NB4 (cell line): Measurements from ENCODE around the gene SSPN.

ENCODE experiments used
- POLR2A ChIP-seq: IDR thresholded peaks from 2 replicates; pipeline ENCODE4 v1.6.1; 2011; ENCODE audit warnings: mild to moderate bottlenecking; ENCODE audit not compliant: insufficient read length; ENCODE audit errors: extremely low read depth
- TF ChIP-seq, protein P1 (sequence below): IDR thresholded peaks from one replicate; pipeline ENCODE4 v1.5.1; 2012; ENCODE audit warnings: low read depth, low read length
- TF ChIP-seq, protein P2 (sequence below): IDR thresholded peaks from 2 replicates; pipeline ENCODE4 v1.6.1; 2011; ENCODE audit warnings: low read depth, low read length

DNA sequence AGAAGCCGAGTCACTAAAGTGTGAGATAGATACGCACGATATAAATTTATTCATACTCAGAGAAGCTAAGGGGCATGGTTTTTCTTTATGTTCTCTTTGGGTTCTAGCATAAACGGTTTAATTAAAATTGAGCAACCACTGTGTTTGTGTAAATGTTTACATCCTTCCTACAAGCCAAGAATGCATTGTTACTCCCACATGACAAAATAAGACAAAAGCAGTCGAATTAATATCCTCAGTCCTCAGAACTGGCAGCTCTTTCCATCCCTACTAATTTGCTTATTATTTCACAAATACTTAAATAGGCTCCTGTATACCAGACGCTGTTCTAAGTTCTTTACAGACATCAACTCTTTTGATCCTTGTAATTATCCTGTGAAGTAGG, 32.0 kb downstream of the SSPN start:
- TF ChIP-seq POLR2A, result no peak
- TF ChIP-seq, protein P1, sequence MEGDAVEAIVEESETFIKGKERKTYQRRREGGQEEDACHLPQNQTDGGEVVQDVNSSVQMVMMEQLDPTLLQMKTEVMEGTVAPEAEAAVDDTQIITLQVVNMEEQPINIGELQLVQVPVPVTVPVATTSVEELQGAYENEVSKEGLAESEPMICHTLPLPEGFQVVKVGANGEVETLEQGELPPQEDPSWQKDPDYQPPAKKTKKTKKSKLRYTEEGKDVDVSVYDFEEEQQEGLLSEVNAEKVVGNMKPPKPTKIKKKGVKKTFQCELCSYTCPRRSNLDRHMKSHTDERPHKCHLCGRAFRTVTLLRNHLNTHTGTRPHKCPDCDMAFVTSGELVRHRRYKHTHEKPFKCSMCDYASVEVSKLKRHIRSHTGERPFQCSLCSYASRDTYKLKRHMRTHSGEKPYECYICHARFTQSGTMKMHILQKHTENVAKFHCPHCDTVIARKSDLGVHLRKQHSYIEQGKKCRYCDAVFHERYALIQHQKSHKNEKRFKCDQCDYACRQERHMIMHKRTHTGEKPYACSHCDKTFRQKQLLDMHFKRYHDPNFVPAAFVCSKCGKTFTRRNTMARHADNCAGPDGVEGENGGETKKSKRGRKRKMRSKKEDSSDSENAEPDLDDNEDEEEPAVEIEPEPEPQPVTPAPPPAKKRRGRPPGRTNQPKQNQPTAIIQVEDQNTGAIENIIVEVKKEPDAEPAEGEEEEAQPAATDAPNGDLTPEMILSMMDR, result no peak
- TF ChIP-seq, protein P2, sequence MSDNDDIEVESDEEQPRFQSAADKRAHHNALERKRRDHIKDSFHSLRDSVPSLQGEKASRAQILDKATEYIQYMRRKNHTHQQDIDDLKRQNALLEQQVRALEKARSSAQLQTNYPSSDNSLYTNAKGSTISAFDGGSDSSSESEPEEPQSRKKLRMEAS, result no peak
